GM06990 (cell line): ENCODE data around the gene EVI5L.

Experiments
- DNase-seq: peaks from one replicate; pipeline ENCODE4 v3.0.0-alpha.2; 2011; ENCODE audit not compliant: insufficient read length; ENCODE audit errors: extremely low read depth
- H3K27me3 ChIP-seq: replicated peaks from 2 replicates; pipeline ENCODE4 v1.6.0; 2011; ENCODE audit warnings: low read length; ENCODE audit not compliant: control insufficient read depth, insufficient read depth
- H3K36me3 ChIP-seq: 2 replicates; pipeline ENCODE4 v1.5.1; 2011; ENCODE audit warnings: low read length; ENCODE audit not compliant: control insufficient read depth, insufficient read depth
- H3K4me3 ChIP-seq: replicated peaks from 2 replicates; pipeline ENCODE4 v1.5.1; 2011; ENCODE audit warnings: low read depth, mild to moderate bottlenecking, control low read depth, low read length
- TF ChIP-seq, protein P1 (sequence below): IDR thresholded peaks from 2 replicates; pipeline ENCODE4 v1.5.1; 2011; ENCODE audit warnings: low read length, control low read depth, mild to moderate bottlenecking, inconsistent platforms; ENCODE audit not compliant: insufficient read depth, poor library complexity, severe bottlenecking

The EVI5L gene

DNA sequence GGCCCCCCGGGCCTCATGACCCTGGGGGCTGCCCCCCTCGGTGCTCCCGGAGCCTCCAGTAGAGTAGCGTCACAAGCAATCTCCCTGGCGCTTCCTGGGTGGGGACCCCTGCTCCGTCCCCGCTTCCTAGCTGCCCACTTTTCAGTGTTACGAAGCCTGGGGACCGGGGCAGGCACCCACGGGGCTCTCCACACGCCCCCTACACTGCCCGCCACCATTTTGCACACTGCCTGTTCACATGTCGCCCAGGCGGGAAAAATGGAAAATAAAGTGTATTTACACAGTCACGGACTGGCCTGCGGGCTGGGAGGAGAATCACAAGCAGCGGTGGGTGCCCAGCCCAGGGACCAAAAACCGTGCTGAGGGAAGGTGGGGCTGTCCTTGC lies 34.7 kb downstream of the EVI5L start:
- Histone ChIP-seq H3K4me3 (no peak overlapping the region), H3K36me3 (no peaks in the 10 kb centered on the region; the same call in 1 of the 2 replicates), H3K27me3 (no peaks in the 10 kb centered on the region)
- no peak for DNase-seq
- TF ChIP-seq, protein P1, sequence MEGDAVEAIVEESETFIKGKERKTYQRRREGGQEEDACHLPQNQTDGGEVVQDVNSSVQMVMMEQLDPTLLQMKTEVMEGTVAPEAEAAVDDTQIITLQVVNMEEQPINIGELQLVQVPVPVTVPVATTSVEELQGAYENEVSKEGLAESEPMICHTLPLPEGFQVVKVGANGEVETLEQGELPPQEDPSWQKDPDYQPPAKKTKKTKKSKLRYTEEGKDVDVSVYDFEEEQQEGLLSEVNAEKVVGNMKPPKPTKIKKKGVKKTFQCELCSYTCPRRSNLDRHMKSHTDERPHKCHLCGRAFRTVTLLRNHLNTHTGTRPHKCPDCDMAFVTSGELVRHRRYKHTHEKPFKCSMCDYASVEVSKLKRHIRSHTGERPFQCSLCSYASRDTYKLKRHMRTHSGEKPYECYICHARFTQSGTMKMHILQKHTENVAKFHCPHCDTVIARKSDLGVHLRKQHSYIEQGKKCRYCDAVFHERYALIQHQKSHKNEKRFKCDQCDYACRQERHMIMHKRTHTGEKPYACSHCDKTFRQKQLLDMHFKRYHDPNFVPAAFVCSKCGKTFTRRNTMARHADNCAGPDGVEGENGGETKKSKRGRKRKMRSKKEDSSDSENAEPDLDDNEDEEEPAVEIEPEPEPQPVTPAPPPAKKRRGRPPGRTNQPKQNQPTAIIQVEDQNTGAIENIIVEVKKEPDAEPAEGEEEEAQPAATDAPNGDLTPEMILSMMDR, result no peak

DNA sequence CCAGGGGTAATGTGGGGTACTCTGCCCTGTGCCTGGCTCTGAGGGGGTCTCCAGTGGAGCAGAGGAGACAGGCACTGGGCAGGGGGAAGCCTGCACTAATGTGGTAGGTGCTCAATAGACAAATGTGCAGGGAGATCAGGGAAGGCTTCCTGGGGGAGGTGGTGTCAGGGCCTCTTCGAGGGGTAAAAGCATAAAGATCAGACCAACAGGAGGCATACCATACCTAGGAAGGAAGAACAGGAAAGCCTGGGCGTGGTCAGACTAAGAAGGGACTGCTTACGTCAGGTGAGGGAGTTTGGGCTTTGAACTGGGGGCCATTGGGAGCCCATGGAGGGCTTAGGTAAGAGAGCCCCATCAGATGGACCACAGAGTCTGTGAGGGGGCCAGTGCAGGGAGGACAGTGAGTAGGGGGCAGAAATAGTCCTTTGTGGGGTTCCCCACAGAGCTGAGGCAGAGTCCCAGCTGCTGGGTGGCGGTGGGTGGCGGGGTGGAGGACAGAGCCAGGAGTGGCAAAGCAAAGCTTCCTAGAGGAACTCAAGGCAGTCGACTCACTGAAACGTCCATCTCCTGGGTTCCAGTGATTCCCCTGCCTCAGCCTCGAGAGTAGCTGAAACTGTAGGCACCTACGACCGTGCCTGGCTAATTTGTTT lies 35.4 kb downstream of the EVI5L start:
- DNase-seq, result no peak
- Histone ChIP-seq H3K36me3 (no peaks in the 10 kb centered on the region; the same call in 1 of the 2 replicates), H3K27me3 (no peaks in the 10 kb centered on the region), H3K4me3 (no peak overlapping the region)
- TF ChIP-seq, protein P1, result no peak

DNA sequence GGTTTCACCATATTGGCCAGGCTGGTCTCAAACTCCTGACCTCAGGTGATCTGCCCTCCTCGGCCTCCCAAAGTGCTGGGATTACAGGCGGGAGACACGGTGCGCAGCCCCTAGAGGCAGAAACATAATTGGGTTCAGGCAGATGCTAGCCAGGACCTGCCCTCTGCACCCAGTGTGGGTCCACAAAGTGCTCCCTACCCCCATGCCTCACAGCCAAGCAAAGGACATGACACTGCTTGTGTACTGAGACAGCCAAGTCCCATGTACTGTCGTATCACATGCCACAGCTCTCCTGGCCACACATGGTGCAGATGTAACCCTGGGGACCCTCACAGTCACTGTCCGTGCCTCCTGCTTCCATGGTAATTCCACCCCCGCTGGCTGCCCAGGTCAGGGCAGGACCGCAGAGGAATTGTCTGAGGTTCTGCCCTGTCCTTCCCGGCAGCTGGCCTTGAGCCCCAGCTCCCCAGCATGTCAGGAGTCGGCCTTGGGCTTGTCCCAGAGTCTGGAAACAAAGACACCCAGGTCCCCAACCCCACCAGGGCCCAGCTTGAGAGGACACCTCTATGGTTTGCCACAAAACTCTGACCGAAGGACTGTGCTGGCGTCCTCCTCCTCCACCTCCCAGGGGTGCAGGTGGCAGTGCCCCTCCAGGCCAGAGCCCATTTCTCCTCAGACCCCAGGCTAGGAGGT lies 36.5 kb downstream of the EVI5L start:
- Histone ChIP-seq H3K4me3 (no peak overlapping the region), H3K36me3 (no peaks in the 10 kb centered on the region; the same call in 1 of the 2 replicates), H3K27me3 (no peaks in the 10 kb centered on the region)
- DNase-seq, result no peak
- TF ChIP-seq, protein P1, result no peak

DNA sequence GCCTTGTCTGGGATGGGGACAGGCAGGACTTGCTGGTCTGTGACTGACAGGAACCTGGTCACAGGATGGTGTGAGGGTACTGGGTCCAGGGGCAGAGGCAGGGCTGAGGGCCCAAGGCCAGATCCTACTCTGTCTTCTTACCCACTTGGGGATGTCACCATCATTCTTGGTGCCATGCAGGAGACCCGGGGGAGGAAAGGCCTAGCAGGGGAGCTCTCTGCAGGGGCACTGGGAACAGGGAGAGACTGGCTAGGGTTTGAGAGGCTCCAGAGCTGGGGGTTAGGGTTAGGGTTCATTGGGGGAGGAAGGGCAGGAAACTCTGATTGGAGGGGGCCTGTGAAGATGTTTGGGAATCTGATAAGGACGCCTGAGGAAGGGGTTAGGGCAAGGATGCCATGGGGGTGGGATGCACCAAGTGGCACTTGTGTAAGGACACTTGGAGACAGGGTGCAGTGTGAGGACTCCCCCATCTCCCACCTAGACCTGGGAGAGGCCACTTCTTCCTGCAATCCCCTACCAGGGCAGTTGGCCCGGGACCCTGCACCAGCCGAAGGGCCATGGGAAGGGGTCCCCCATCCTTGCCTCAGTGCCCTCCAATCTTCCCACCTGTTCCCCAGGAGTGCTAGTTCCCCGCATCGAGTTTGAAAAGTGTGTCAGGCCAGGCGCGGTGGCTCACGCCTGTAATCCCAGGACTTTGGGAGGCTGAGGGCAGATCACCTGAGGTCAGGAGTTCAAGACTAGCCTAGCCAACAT lies 37.2 kb downstream of the EVI5L start:
- H3K27me3 ChIP-seq, result no peaks in the 10 kb centered on the region; the same call in 1 of the 2 replicates
- H3K36me3 ChIP-seq, result no peaks in the 10 kb centered on the region; the same call in 1 of the 2 replicates
- TF ChIP-seq, protein P1, result no peak
- H3K4me3 ChIP-seq, result no peak overlapping the region
- DNase-seq, result no peak

DNA sequence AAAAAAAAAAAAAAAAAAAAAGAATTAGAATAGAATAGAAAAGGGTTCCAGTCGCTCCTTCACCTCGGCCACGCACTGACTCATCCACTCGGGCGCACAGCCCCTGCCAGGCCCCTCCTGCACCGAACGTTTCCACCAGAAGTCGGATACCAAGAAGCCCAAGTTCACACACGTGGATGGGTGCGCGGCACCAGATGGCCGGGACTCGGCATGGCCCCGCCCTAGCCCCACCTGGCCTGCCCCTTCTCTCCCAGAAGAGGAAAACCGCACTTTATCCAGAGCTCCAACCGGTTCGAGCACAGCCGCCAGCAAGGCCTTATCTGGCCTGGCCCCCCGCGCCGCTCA lies 38.3 kb downstream of the EVI5L start:
- H3K36me3 ChIP-seq, result no peaks in the 10 kb centered on the region; the same call in 1 of the 2 replicates
- H3K4me3 ChIP-seq, result peak overlapping the region; percentile 58
- TF ChIP-seq, protein P1, result no peak
- no peak for DNase-seq
- no peaks in the 10 kb centered on the region; the same call in 1 of the 2 replicates for H3K27me3 ChIP-seq
